GM19023 (cell line): Measurements from ENCODE around the gene SOX30.

Experiments used
- ATAC-seq: cut with Tn5 transposase; IDR thresholded peaks from one replicate; pipeline ENCODE4 v1.9.1; 2021; ENCODE audit warnings: mild to moderate bottlenecking, moderate library complexity; ENCODE audit not compliant: unreplicated experiment

The SOX30 gene

DNA sequence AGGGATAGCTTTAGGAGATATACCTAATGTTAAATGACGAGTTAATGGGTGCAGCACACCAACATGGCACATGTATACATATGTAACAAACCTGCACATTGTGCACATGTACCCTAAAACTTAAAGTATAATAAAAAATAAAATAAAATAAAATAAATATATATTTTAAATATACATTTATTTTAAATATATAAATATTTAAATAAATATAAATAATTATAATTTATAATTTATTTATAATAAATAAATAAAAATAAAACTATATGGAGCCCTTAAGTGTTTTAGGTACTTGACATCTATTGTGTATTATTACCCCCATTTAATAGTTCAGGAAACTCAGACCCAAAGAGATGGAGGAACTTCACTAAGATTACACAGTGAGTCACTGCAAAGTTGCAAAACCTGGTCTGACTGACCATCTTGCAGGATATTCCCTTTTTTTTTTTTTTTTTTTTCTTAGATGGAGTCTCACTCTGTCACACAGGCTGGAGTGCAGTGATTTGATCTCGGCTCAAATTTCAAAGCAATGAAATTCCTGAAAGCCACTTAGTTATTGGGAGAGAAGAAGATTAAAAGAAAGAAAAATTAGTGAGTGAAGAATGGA, 13.3 kb upstream of the SOX30 start:
- ATAC-seq, result no peak

DNA sequence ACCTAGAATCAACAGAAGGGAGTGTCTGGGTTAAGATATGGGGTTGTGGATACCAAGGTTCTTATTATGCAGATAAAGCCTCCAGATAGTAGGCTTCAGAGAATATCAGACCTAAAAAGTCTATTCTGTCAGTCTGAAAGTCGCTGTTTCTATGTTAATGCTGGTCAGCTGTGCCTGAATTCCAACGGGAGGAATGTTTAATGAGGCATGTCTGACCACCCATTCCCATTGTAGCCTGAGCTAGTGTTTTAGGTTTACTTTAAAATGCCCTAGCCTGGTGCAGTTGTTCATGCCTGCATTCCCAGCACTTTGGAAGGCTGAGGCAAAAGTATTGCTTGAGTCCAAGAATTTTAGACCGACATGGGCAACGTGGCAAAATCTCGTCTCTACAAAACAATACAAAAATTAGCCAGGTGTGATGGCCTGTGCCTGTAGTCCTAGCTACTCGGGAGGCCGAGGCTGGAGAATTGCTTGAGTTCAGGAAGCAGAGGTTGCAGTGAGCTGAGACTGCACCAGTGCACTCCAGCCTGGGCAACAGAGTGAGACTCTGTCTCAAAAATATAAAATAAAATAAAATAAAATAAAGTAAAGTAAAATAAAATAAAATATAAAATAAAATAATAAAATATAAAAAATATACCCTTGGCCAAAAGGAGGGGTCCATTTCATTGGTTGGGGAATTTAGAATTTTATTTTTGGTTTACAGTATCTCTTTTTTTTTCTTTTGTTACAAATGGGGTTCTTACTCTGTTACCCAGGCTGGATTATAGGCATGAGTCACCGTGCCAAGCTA, 7.8 kb upstream of the SOX30 start:
- no peak for ATAC-seq

DNA sequence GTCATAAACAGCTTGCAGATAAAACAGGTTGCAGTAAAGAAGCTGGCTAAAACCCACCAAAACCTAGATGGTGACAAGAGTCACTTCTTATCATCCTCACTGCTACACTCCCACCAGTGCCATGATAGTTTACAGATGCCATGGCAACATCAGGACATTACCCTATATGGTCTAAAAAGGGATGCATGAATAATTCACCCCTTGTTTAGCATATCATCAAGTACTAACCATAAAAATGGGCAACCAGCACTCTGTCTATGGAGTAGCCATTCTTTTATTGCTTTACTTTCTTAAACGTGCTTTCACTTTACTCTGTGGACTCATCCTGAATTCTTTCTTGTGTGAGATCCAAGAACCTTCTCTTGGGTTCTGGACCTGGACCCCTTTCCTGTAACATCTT, 6.7 kb upstream of the SOX30 start:
- no peak for ATAC-seq

DNA sequence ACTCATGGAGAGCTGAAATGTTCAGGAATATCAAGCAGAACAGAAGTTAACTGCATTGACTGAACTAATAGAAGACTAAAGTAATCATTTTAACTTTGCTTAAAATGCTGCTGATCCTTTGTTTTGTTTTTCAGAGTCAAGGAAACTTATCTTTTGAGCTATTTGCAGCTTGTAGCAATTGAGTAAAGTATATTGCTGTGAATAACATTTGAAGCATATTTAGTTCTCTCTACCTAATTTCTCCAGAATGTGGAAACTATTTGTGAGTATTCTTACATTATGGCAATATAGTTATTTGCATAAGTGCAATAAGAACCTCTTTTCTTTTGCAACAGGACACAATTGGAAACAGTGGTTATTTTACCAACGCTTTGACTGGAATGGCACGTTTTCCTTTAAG, 5.3 kb upstream of the SOX30 start:
- ATAC-seq, result no peak

DNA sequence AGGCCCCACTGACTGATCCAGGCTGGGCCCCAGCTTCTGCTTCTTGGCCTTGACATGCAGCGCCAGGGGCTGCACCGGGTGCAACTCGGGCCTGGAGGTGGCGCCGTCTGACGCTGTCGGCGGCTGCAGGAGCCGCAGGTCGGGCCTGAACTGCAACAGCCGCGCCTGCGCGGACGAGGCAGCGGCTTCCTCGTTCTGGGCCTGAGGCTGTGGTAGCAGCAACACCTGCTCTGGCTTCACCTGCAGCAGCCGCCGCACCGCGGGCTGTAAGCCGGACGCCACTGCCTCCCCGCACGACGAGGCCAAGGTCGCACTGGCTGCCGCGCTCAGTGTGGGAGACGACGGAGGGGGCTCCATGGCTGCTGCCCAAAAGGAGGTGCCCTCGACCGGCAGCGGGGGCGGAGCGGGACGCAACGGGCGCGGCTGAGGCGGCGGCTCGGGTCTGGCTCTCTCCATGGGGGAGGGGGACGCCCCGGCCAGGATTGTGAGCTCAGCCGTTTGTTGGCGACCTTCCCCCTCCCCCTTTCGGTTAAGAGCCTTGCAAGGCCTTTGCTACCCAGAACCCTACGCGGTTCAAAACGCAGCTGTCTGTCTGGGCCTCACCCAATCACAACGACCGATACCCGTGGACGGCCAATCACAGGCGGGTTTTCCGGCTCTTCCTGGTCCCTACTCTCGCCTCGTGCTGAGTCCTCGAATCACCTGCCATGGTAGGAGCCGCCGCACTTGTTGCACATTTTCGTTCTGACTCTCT, 438 bp downstream of the SOX30 start:
- ATAC-seq, result peak; percentile 82

DNA sequence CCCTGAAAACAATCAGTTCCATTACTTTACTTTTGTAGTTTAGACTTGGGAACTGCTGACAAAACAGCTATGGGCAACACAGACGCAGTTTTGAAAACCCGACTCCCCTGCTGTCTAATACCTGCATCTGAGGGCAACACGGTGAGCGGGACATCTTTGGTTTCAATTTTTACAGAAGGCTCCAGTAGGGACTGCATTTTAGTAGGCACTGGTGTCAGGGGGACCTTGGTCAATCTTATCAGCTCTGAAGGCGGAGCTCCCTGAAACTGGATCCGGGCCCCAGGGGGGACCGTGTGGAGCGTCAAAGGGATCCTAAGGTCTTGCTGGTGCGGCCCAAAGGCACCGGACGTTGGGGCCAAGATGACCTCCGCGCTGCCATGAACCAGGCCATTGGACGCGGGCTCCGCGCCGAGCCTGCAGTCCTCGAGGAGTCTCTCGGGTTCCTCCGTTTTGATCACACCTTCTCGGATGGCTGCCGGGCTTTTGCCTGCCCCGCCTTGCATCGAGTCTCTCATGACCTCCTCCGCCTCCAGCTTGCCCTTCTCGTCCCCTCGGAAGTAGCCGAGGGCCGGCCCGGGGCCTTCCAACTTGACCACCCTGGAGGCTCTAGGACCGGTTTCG, 1.1 kb downstream of the SOX30 start:
- ATAC-seq, result no peak

DNA sequence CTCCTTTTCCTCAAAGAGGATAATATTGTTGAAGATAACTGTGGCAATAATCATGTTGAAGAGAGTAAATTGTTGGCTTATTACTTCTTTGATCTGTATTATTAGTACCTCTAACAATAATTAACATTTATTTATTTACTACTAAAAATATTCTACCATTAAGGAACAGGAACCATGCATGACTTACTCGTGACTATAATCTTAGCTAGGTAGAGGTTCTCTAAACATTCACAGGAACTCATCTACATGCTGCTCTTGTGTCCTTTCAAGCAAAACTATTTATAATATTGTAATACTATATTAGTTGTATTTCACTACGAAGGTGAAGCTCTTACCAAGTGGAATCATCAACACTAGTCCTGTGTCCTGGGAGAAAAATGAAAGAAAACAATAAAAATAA, 3.1 kb downstream of the SOX30 start:
- ATAC-seq, result no peak

DNA sequence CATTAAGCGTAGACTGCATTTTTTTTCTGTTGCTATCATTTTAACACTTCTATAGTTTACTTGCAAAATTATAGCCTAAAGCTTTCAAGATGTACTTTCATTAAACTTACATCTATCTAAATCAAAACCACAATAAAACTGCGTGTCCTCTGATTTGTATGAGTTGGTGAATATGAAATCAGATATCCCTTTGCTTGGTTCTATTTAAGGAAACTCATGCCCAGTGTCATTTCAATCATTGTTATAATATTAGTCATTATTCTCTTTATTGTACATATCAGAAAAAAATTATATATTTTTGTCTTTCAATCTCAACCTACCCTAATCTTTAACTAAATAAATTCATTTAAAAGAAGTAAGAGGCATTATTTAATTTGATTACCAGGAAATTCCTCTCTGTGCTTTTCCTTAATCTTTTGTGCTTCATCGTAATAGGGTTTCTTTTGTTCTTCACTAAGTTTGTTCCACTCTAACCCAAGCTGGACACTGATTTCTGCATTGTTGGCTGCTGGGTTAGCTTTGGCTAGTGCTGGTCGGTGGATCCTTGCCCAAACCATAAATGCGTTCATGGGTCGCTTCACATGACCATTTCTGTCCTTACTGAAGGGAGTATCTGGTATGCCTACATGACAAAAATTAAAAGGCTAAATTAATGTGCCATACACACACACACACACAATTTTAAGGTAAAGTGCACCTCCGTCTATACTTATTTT, 3.8 kb downstream of the SOX30 start:
- no peak for ATAC-seq

DNA sequence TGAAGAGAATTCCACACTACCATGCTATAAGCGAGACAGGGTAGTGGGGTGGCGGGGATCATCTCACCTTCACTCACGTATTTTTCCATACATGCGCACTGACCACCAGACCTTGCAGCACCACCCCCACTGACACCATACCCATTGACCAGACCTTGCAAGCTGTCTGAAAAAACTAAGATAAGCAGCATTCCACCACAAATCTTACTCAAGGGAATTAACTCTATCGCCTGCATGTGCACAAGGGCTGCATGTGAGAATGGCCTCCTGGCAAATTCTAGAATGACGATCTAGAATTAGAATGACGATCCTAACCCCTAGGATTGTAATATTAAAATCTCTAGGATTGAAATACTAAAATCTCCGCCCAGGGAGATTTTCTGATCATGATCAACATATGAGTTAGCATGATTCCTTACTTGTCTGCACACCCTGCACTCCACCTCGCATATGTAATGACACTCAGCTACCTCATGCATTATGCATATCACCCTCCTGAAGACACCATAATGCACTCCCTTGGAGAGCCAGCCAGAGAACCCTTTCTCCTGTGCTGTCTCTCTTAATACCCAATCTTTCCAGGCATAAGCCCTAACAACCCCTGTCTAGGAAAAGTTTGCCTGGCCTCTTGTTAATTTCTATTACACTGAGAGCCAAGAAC, 11.7 kb downstream of the SOX30 start:
- ATAC-seq, result no peak

DNA sequence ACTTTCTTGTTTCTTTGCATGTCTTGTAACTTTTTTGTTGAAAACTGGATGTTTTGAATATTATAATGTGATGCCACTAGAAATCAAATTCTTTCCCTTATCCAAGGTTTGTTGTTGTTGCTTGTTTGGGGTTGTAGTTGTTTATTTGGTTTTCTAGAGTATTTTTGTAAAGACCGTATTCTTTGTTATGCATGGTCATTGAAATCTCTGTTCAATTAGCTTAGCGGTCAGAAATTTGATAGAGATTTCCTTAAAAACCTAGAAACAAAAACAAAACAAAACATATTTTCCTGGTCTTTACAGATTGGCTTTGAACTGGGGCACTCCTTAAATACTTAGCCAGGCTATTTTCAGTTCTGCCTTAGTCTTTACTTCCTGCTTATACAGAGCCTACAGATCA, 21.9 kb downstream of the SOX30 start:
- no peak for ATAC-seq

DNA sequence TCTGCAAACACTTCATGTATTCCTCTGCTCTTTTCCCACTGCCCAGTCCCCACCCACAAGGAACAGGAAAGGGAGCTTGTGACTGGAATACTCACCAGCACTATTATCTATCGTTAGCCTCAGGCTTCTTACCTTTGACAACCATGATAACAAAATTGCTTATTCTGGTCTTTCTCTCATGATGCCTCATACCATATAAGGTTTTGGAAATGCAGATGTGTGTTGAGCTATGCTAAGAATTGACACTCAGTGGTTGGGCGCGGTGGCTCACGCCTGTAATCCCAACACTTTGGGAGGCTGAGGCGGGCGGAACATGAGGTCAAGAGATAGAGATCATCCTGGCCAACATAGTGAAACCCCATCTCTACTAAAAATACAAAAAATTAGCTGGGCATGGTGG, 25.4 kb downstream of the SOX30 start:
- ATAC-seq, result no peak

DNA sequence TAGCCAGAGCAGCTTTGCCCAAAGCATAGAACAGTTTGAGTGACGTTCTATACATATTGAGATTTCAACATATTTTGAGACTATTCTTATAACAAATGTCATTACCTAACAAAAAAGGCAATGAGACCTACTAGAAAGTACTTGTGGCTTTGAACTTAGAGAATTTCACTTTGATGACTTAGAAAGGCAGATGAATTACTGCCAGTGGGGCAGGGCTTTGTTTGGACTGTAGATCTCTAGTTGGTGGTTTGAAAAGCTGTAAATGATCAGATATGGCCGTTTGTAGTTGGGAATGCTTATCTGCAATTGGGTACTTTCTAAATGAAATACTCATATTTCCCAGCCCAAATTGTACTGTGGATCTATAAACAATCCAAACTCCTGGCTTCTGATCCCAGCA, 28.1 kb downstream of the SOX30 start:
- ATAC-seq, result no peak

DNA sequence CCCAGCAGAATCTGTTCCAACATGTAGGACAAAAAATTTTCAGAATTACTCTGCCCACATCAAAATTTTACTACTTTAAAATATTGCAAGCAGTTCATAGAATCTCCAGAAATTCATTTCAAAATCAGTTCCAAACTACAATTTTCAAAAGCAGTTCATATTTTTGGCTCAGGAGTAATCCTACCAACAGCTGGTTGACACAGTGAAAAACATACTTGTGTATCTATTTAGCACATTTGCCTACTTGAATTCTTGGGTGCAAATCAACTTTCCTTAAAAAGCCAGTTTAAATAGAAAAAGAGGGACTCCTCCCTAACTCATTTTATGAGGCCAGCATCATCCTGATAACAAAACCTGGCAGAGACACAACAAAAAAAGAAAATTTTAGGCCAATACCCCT, 31.5 kb downstream of the SOX30 start:
- no peak for ATAC-seq

DNA sequence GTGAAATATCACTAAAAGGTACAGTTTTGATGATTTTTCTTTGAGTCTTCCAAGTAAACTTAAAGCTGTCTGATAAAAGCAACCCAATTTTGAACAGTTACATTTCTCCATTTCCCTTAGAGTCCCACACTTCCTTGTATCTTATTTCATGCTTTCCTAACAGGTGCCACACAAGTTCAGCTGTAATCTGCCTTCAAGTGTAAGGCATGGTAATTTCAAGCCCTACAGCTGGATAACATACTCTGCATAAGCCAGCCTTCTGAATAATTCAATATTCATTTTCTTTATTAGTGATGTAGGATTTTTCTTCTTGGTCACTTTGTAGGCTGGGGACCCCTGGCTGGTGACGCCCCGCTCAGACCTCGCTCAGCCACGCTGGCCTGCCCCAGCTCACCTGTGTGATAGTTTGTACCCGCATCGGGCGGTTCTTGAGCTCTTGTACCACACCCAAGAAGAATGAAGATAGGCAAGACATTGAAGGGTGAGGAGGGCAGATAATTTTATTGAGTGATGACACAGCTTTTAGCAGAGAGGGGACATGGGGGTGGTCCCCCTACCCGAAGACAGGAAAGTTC, 34.0 kb downstream of the SOX30 start:
- no peak for ATAC-seq

DNA sequence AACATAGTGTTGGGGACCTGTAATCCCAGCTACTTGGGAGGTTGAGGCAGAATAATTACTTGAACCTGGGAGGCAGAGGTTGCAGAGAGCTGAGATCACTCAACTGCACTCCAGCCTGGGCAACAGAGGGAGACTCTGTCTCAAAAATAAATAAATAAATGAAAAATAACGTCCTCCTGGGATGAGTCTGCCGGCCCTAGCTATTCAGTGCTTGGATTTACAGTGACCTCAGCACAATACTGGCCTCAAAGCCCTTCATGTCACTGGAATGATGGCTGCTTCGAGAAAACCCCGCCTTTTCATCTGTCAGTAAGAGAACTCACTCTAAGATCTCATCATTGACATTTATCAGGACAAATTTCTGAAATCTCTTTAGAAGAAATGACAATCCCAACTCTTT, 35.5 kb downstream of the SOX30 start:
- ATAC-seq, result no peak

DNA sequence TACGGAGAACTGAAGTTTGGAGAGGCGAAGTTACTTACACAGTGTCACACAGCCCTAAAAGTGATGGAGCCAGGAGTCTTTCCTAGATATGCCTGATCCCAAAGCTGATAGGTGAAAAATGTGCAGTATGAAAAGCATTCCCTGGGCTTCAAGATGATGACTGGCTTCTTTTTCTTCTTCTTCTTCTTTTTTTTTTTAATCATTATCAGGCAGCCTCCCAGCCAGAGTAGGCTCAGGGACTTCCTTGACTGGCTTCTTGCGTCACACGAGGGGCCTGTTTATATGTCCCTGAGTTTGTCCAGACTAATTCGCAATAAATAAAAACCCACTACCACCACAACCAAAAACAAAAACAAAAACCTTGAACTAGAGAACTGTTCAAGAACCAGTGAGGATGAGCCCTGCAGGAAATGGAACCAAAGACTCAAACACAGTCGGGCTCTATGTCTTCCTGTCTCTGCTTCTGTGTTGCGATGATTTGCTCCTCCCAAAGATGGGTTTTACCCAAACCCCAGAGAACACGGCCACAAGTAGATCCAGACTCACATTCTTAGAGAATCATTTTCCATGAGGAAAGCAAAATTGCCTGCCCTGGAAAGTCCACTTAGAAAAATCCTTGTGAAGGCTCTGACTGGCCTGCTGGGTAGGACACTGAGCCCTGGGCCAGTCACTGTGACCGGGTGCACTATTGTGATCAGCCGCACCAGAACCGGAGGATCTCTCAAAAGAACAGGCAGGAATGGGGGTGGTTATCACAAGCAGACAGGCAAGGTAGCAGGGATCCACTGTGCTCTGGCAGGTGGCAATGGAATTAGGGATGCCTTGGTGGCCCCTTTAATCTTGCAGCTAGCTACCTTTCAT, 38.6 kb downstream of the SOX30 start:
- ATAC-seq, result no peak

DNA sequence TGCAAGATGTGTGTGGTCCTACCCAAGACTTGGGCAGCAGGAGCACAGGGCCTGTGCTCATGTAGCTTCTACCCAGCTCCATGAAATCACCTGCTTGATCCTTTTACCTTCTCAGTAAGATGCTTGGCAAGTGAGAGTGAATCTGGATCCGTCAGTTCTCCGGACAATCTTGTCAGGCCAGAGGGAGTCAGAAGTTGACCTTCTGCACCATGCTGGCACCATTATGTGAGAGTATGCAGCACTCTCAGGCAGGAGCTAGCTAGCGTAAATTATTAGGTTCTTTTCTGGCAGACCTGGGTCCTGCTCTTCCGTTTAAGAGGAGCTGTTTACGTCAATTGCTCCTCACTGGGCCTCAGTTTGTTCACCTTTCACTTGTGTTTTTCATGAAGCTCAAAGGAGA, 39.7 kb downstream of the SOX30 start:
- ATAC-seq, result no peak

DNA sequence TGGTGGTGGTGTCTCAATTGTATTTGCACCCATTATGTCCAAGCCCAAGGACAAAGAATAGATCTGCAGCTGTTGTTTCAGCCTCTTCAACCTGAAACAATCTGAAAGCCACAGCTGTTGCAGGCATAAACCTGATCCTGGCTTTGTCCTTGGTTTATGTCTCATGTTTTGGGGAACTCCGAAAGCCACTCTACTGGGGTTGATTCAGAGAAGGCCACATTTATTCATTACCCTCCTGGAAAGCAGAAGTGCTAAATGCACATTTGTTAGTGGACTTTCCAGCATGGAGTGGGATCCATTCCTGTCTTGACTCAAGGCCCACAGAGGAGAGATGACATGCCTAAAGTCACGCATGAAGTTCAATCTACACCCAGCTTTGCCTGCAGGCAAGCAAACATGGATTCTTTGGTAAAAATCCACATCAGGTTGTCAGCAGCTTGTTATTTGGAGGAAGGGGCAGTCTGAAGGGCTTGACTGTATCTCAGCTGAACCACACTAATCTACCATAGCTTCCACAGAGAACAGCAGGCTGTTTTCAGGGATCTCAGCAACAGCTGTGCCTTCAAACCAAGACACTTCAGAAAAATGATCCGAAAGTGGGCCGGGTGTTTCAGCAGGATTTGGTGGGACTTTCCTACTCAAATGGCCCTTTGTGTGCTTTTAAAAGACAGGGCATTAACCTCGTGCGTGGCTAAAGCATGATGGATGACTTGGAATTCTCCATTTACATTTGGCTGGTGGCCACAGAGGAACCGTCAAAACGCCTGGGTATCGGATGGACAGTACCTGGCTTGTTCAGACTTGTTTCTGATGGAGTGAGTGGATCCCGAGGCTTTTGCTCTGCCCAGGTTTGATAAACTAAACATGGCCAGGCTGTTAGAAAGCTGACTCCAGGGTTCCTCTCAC, 40.4 kb downstream of the SOX30 start:
- ATAC-seq, result peak; percentile 72
